Measurements from ENCODE around the gene PTPRA.

- TF ChIP-seq CTCF (conservative IDR thresholded peaks at IDR 0.05; ENCODE audit: low read length) (no peak), EZH2phosphoT487 (IDR thresholded peaks at IDR 0.05; ENCODE audit: borderline replicate concordance, low read depth, low read length) (no peak)
Measured at GRCh38 chr20:3088031-3088430, 214.8 kb downstream of the PTPRA start.
